ENCODE measurements around the gene ELF3.

DNA sequence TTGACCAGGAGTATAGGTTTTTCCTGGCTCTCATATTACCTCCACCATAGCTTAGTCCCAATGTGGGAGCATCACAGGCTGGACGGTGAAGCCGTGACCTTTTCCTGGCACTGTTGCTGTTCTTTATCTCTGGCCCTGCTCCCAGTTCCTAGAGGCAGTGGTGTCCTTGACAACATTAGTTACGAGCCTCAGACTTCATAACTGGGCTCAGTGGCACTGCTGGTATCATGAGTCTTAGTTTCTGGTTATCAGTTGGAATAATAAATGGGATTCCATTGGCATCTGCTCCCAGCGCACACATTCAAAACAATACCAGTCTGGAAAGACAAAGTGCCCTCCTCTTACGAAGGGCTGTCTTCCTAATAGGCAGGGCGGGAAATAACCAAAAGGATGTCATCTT, 20.0 kb upstream of the ELF3 start:
- TF ChIP-seq, protein P1, sequence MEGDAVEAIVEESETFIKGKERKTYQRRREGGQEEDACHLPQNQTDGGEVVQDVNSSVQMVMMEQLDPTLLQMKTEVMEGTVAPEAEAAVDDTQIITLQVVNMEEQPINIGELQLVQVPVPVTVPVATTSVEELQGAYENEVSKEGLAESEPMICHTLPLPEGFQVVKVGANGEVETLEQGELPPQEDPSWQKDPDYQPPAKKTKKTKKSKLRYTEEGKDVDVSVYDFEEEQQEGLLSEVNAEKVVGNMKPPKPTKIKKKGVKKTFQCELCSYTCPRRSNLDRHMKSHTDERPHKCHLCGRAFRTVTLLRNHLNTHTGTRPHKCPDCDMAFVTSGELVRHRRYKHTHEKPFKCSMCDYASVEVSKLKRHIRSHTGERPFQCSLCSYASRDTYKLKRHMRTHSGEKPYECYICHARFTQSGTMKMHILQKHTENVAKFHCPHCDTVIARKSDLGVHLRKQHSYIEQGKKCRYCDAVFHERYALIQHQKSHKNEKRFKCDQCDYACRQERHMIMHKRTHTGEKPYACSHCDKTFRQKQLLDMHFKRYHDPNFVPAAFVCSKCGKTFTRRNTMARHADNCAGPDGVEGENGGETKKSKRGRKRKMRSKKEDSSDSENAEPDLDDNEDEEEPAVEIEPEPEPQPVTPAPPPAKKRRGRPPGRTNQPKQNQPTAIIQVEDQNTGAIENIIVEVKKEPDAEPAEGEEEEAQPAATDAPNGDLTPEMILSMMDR (IDR thresholded peaks at IDR 0.05): no peak
- no peak for TF ChIP-seq POLR2A (IDR thresholded peaks at IDR 0.05)
- TF ChIP-seq POLR2AphosphoS5 (IDR thresholded peaks at IDR 0.05): no peak
- no peak for TF ChIP-seq EP300 (IDR thresholded peaks at IDR 0.05)
